ENCODE results near the gene MROH9. TPM values are rescaled to one million over a fixed set of nuclear protein-coding genes. Genes with fewer than 3 reads are reported as not detected.

The MROH9 gene
- polyA plus RNA-seq, 3 donors, result not detected

- H3K4me1 Mint-ChIP-seq, result no peaks in the 10 kb centered on the region
- no CpG with 5 or more reads among the region's 8 CpGs for whole genome bisulfite sequencing (ENCODE audit: insufficient coverage)
- H3K4me2 ChIP-seq (replicated peaks; ENCODE audit: extremely low read depth, low read length, poor library complexity, severe bottlenecking), result no peak overlapping the region
These were observed 172.6 kb downstream of the MROH9 start for GRCh38 chr1:171107969-171108368.

GRCh38 chr1:171109966-171110365 is 174.6 kb downstream of the MROH9 start:
- Histone ChIP-seq H3K36me3 (replicated peaks in 1 of 2; ENCODE audit: control insufficient read depth in 1 of 2, insufficient read depth in 2 of 2, low read length in 2 of 2) (no peaks in the 10 kb centered on the region), H4K20me1 (ENCODE audit: insufficient read depth, low read length) (no peaks in the 10 kb centered on the region), H3K4me1 (ENCODE audit: control insufficient read depth in 1 of 2, insufficient read depth in 2 of 2, low read length in 2 of 2) (no peaks in the 10 kb centered on the region), H3K9me3 (replicated peaks in 1 of 2; ENCODE audit: control insufficient read depth in 1 of 2, insufficient read depth in 1 of 2, low read length in 2 of 2) (no peaks in the 10 kb centered on the region), H2AFZ (ENCODE audit: insufficient read depth, low read depth, low read length, poor library complexity, severe bottlenecking) (no peak overlapping the region), H3K79me2 (ENCODE audit: insufficient read depth, low read length) (no peaks in the 10 kb centered on the region), H3K4me2 (replicated peaks; ENCODE audit: extremely low read depth, low read length, poor library complexity, severe bottlenecking) (no peak overlapping the region), H3K4me3 (replicated peaks in 1 of 3; ENCODE audit: low read depth in 2 of 3, low read length in 3 of 3) (no peak overlapping the region), H3K9ac (ENCODE audit: insufficient read depth, low read length, poor library complexity, severe bottlenecking) (no peak overlapping the region), H3K27me3 (ENCODE audit: control insufficient read depth in 2 of 2, insufficient read depth in 2 of 2, low read length in 2 of 2) (no peaks in the 10 kb centered on the region), H3K27ac (ENCODE audit: low read depth in 1 of 2, low read length in 2 of 2) (no peak overlapping the region)
- Mint-ChIP-seq H3K4me1 (no peaks in the 10 kb centered on the region), H3K4me3 (no peak overlapping the region), H3K36me3 (no peaks in the 10 kb centered on the region), H3K27me3 (ENCODE audit: low read depth in 3 of 3) (no peaks in the 10 kb centered on the region), H3K9me3 (peaks cover 0 to 5% (median 0%) of the 10 kb centered on the region in 7 donors), H3K27ac (no peak overlapping the region)
- intact Hi-C loops (cut with micrococcal nuclease), result no loop called here
- no peak for DNase-seq
- TF ChIP-seq CTCF (IDR thresholded peaks at IDR 0.05), result no peak
- 71% methylated on average over 1 of the region's 7 CpGs for WGBS (ENCODE audit: insufficient coverage)

More at GRCh38 chr1:171107969-171108368, 172.6 kb downstream of the MROH9 start:
- no peak for DNase-seq
- H3K4me3 ChIP-seq (replicated peaks in 1 of 3; ENCODE audit: low read depth in 2 of 3, low read length in 3 of 3), result no peak overlapping the region
- Mint-ChIP-seq H3K36me3 (no peaks in the 10 kb centered on the region), H3K4me3 (no peak overlapping the region), H3K27me3 (ENCODE audit: low read depth in 3 of 3) (peaks cover 0 to 1% (median 0%) of the 10 kb centered on the region in 3 donors), H3K27ac (no peak overlapping the region), H3K9me3 (no peaks in the 10 kb centered on the region)
- no peaks in the 10 kb centered on the region for H3K27me3 ChIP-seq (ENCODE audit: control insufficient read depth in 2 of 2, insufficient read depth in 2 of 2, low read length in 2 of 2)
- H3K9me3 ChIP-seq (replicated peaks in 1 of 2; ENCODE audit: control insufficient read depth in 1 of 2, insufficient read depth in 1 of 2, low read length in 2 of 2), result no peaks in the 10 kb centered on the region
- H3K36me3 ChIP-seq (replicated peaks in 1 of 2; ENCODE audit: control insufficient read depth in 1 of 2, insufficient read depth in 2 of 2, low read length in 2 of 2), result no peaks in the 10 kb centered on the region
- no peak overlapping the region for H3K27ac ChIP-seq (ENCODE audit: low read depth in 1 of 2, low read length in 2 of 2)
- intact Hi-C loops (cut with micrococcal nuclease), result no loop called here
- no peak overlapping the region for H3K9ac ChIP-seq (ENCODE audit: insufficient read depth, low read length, poor library complexity, severe bottlenecking)
- no peaks in the 10 kb centered on the region for H3K4me1 ChIP-seq (ENCODE audit: control insufficient read depth in 1 of 2, insufficient read depth in 2 of 2, low read length in 2 of 2)
- no peak overlapping the region for H2AFZ ChIP-seq (ENCODE audit: insufficient read depth, low read depth, low read length, poor library complexity, severe bottlenecking)
- no peaks in the 10 kb centered on the region for H3K79me2 ChIP-seq (ENCODE audit: insufficient read depth, low read length)
- TF ChIP-seq CTCF (IDR thresholded peaks at IDR 0.05), result no peak
- H4K20me1 ChIP-seq (ENCODE audit: insufficient read depth, low read length), result no peaks in the 10 kb centered on the region
